Breast epithelium (tissue), 4 donors: ENCODE data around the gene SPARC. TPM values are rescaled to one million over a fixed set of nuclear protein-coding genes. Genes with fewer than 3 reads are reported as not detected.

Source experiments
- DNase-seq, 2 donors: peaks; one replicate each; pipeline ENCODE4 v3.0.0-alpha.2; 2019; ENCODE audit warnings: low spot score in 2 of 2
- H3K27ac ChIP-seq, 2 donors: fragments of 200-600 bp; sonication (generic) in 1 of 2; one replicate each; pipeline ENCODE4 v1.5.1; 2016 to 2019; ENCODE audit warnings: mild to moderate bottlenecking in 1 of 2
- H3K27me3 ChIP-seq, 2 donors: fragments of 200-600 bp; sonication (generic) in 1 of 2; one replicate each; pipeline versions ENCODE4 v1.5.1 to v1.6.0; 2017 to 2019; ENCODE audit warnings: control low read depth in 1 of 2, mild to moderate bottlenecking in 1 of 2
- H3K36me3 ChIP-seq: fragments of 200-600 bp; one replicate; pipeline ENCODE4 v1.5.1; 2019
- H3K4me1 ChIP-seq, 2 donors: fragments of 200-600 bp; sonication (generic); one replicate each; pipeline ENCODE4 v1.5.1; 2016 to 2019; ENCODE audit warnings: control low read depth in 1 of 2
- H3K4me3 ChIP-seq, 3 donors: fragments of 200-600 bp; sonication (generic); 1 replicate in 2 of 3; 2 replicates in 1 of 3; pipeline ENCODE4 v1.5.1; 2016 to 2019; ENCODE audit warnings: mild to moderate bottlenecking in 3 of 3, moderate library complexity in 2 of 3
- H3K9me3 ChIP-seq, 2 donors: fragments of 200-600 bp; sonication (generic) in 1 of 2; one replicate each; pipeline ENCODE4 v1.5.1; 2016 to 2019; ENCODE audit warnings: control low read depth in 1 of 2
- POLR2A ChIP-seq: fragments of 450-650 bp; IDR thresholded peaks from one replicate; pipeline ENCODE4 v1.6.1; 2016; ENCODE audit warnings: antibody characterized with exemption, mild to moderate bottlenecking, moderate library complexity
- POLR2AphosphoS5 ChIP-seq, 3 donors: sonication (generic); formaldehyde crosslinking; IDR thresholded peaks; one replicate each; pipeline ENCODE4 v1.6.1; 2017; ENCODE audit warnings: antibody characterized with exemption in 3 of 3
- intact Hi-C: fragments of 100-400 bp; cut with DNase I; formaldehyde crosslinking; loops from one replicate; pipeline ENCODE4 v1.15.1; 2023; ENCODE audit warnings: low total_unique reads
- total RNA-seq, 3 donors: library from RNA; depleted of rRNA; stranded (reverse); fragments of >200 nt; gene quantifications; one replicate each; pipeline ENCODE4 v1.1.0, GENCODE V29; 2016
- TF ChIP-seq, protein P1 (sequence below), 3 donors: fragments of 450-650 bp; IDR thresholded peaks; one replicate each; pipeline ENCODE4 v1.5.1; 2016 to 2017; ENCODE audit warnings: antibody characterized with exemption in 3 of 3, mild to moderate bottlenecking in 3 of 3, moderate library complexity in 3 of 3

Gene SPARC
- total RNA-seq, 3 donors from 2014 or later = 220 to 2,507 (median 295) TPM

- Histone ChIP-seq H3K4me3 (peak overlapping the region in 1 of 3 donors; percentile 15), H3K27me3 (no peaks in the 10 kb centered on the region), H3K36me3 (no peaks in the 10 kb centered on the region), H3K27ac (peak overlapping the region; percentile 79 to 95), H3K9me3 (no peaks in the 10 kb centered on the region), H3K4me1 (peaks cover 10 to 46% of the 10 kb centered on the region in 2 donors)
- TF ChIP-seq POLR2A (no peak), POLR2AphosphoS5 (IDR thresholded peaks at IDR 0.05) (no peak)
- TF ChIP-seq, protein P1, sequence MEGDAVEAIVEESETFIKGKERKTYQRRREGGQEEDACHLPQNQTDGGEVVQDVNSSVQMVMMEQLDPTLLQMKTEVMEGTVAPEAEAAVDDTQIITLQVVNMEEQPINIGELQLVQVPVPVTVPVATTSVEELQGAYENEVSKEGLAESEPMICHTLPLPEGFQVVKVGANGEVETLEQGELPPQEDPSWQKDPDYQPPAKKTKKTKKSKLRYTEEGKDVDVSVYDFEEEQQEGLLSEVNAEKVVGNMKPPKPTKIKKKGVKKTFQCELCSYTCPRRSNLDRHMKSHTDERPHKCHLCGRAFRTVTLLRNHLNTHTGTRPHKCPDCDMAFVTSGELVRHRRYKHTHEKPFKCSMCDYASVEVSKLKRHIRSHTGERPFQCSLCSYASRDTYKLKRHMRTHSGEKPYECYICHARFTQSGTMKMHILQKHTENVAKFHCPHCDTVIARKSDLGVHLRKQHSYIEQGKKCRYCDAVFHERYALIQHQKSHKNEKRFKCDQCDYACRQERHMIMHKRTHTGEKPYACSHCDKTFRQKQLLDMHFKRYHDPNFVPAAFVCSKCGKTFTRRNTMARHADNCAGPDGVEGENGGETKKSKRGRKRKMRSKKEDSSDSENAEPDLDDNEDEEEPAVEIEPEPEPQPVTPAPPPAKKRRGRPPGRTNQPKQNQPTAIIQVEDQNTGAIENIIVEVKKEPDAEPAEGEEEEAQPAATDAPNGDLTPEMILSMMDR (IDR thresholded peaks at IDR 0.05) = no peak
- intact Hi-C loops = no loop called here
- no peak for DNase-seq
Observed at GRCh38 chr5:151675611-151676313, 11.0 kb downstream of the SPARC start.

- H3K36me3 ChIP-seq = no peaks in the 10 kb centered on the region
- no peaks in the 10 kb centered on the region for H3K27me3 ChIP-seq
- peaks cover 10 to 46% of the 10 kb centered on the region in 2 donors for H3K4me1 ChIP-seq
- H3K4me3 ChIP-seq = no peak overlapping the region
- intact Hi-C loops = no loop called here
- peak overlapping the region; percentile 79 to 95 for H3K27ac ChIP-seq
- no peaks in the 10 kb centered on the region for H3K9me3 ChIP-seq
- no peak for DNase-seq
- TF ChIP-seq POLR2AphosphoS5 (IDR thresholded peaks at IDR 0.05) (no peak), POLR2A (no peak)
- TF ChIP-seq, protein P1 (IDR thresholded peaks at IDR 0.05) = no peak
Observed at GRCh38 chr5:151674626-151675610, 11.8 kb downstream of the SPARC start.

- H3K27ac ChIP-seq = peak overlapping the region; percentile 79 to 95
- H3K4me1 ChIP-seq = peaks cover 10 to 42% of the 10 kb centered on the region in 2 donors
- DNase-seq = no peak
- H3K4me3 ChIP-seq = no peak overlapping the region
- no peaks in the 10 kb centered on the region for H3K36me3 ChIP-seq
- H3K9me3 ChIP-seq = no peaks in the 10 kb centered on the region
- intact Hi-C loops = no loop called here
- TF ChIP-seq, protein P1 (IDR thresholded peaks at IDR 0.05) = no peak
- TF ChIP-seq POLR2A = no peak
- TF ChIP-seq POLR2AphosphoS5 (IDR thresholded peaks at IDR 0.05) = no peak
- H3K27me3 ChIP-seq = no peaks in the 10 kb centered on the region
Observed at GRCh38 chr5:151673421-151673820, 13.3 kb downstream of the SPARC start.

DNA sequence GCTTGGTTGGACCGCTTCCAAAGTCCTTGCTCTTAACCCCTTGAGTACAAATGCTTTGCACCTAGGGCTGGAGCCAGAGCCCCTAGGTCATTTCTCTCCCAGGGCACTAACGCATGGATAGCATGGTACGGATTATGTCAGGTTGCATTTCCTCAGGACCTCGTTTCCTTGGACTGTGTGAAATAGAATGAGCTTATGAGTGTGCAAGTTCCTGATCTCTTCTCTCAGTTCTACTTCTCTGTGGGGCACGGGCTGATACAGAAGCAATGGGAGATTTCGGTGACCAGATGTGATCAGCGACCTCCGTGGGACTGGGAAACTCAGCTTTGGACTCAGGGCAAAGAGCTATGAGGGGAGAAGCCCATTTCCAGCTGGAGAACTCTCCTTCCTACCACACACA, 14.2 kb downstream of the SPARC start:
- intact Hi-C loops = no loop called here
- peaks cover 10 to 34% of the 10 kb centered on the region in 2 donors for H3K4me1 ChIP-seq
- TF ChIP-seq POLR2AphosphoS5 (IDR thresholded peaks at IDR 0.05) (no peak), POLR2A (no peak)
- TF ChIP-seq, protein P1 (IDR thresholded peaks at IDR 0.05) = no peak
- no peak overlapping the region for H3K4me3 ChIP-seq
- no peaks in the 10 kb centered on the region for H3K9me3 ChIP-seq
- H3K27ac ChIP-seq = peak overlapping the region; percentile 79 to 95
- no peak for DNase-seq
- H3K36me3 ChIP-seq = no peaks in the 10 kb centered on the region
- H3K27me3 ChIP-seq = no peaks in the 10 kb centered on the region
